Liver (tissue), 9 donors: ENCODE results near the gene ACSBG1. TPM values are rescaled to one million over a fixed set of nuclear protein-coding genes. Genes with fewer than 3 reads are reported as not detected.
A peak's percentile ranks its signal among the peaks of the same experiment; 100 is the strongest.

Experiments
- DNase-seq: peaks from one replicate; pipeline ENCODE4 v3.0.0-alpha.2; 2017; ENCODE audit warnings: low spot score
- H3K27ac ChIP-seq, 2 donors: one replicate each; pipeline ENCODE4 v1.7.0; 2013; ENCODE audit warnings: inconsistent platforms in 2 of 2, low read length in 2 of 2, control low read depth in 1 of 2, low read depth in 1 of 2, mild to moderate bottlenecking in 1 of 2
- H3K27me3 ChIP-seq, 4 donors: one replicate each; pipeline versions ENCODE4 v1.6.1 to v1.7.0; 2013; ENCODE audit warnings: low read length in 3 of 4, inconsistent platforms in 1 of 4, mild to moderate bottlenecking in 1 of 4, moderate library complexity in 1 of 4; ENCODE audit not compliant: control insufficient read depth in 4 of 4, insufficient read depth in 4 of 4
- H3K36me3 ChIP-seq, 4 donors: one replicate each; pipeline versions ENCODE4 v1.6.1 to v1.7.0; 2013; ENCODE audit warnings: low read length in 3 of 4, mild to moderate bottlenecking in 3 of 4, low read depth in 1 of 4, moderate library complexity in 1 of 4; ENCODE audit not compliant: control insufficient read depth in 4 of 4, insufficient read depth in 3 of 4
- H3K4me1 ChIP-seq, 4 donors: one replicate each; pipeline versions ENCODE4 v1.6.1 to v1.7.0; 2013; ENCODE audit warnings: low read length in 3 of 4, mild to moderate bottlenecking in 3 of 4, moderate library complexity in 1 of 4; ENCODE audit not compliant: control insufficient read depth in 4 of 4, insufficient read depth in 4 of 4
- H3K4me3 ChIP-seq, 3 donors: one replicate each; pipeline versions ENCODE4 v1.6.1 to v1.7.0; 2013; ENCODE audit warnings: low read length in 3 of 3, control low read depth in 1 of 3, low read depth in 1 of 3, mild to moderate bottlenecking in 1 of 3
- H3K9ac ChIP-seq, 2 donors: one replicate each; pipeline ENCODE4 v1.7.0; 2013; ENCODE audit warnings: low read length in 2 of 2, mild to moderate bottlenecking in 2 of 2, moderate library complexity in 2 of 2, control low read depth in 1 of 2, low read depth in 1 of 2
- H3K9me3 ChIP-seq, 4 donors: one replicate each; pipeline versions ENCODE4 v1.6.1 to v1.7.0; 2013; ENCODE audit warnings: low read length in 3 of 4; ENCODE audit not compliant: control insufficient read depth in 4 of 4
- EGR1 ChIP-seq, 2 donors: IDR thresholded peaks; 2 replicates each; pipeline ENCODE4 v1.6.1; 2016 to 2018; ENCODE audit warnings: antibody characterized with exemption in 2 of 2, low read depth in 2 of 2
- FOXA1 ChIP-seq: IDR thresholded peaks from 2 replicates; pipeline ENCODE4 v1.6.1; 2016; ENCODE audit warnings: antibody characterized with exemption
- FOXA2 ChIP-seq: IDR thresholded peaks from 2 replicates; pipeline ENCODE4 v1.6.1; 2016; ENCODE audit warnings: antibody characterized with exemption
- GABPA ChIP-seq, 2 donors: IDR thresholded peaks in 1 of 2; conservative IDR thresholded peaks in 1 of 2; 2 replicates each; pipeline ENCODE4 v1.6.1; 2016; ENCODE audit warnings: antibody characterized with exemption in 2 of 2, mild to moderate bottlenecking in 1 of 2, moderate library complexity in 1 of 2
- HNF4A ChIP-seq, 2 donors: conservative IDR thresholded peaks; 2 replicates each; pipeline ENCODE4 v1.6.1; 2016; ENCODE audit warnings: antibody characterized with exemption in 2 of 2, mild to moderate bottlenecking in 2 of 2
- HNF4G ChIP-seq: IDR thresholded peaks from 2 replicates; pipeline ENCODE4 v1.6.1; 2016; ENCODE audit warnings: antibody characterized with exemption
- JUND ChIP-seq, 2 donors: IDR thresholded peaks; 2 replicates each; pipeline ENCODE4 v1.6.1; 2016; ENCODE audit warnings: antibody characterized with exemption in 2 of 2
- NR2F2 ChIP-seq: IDR thresholded peaks from 2 replicates; pipeline ENCODE4 v1.6.1; 2016; ENCODE audit warnings: antibody characterized with exemption
- RAD21 ChIP-seq, 2 donors: IDR thresholded peaks; 2 replicates each; pipeline ENCODE4 v1.6.1; 2016; ENCODE audit warnings: antibody characterized with exemption in 2 of 2, mild to moderate bottlenecking in 2 of 2
- RXRA ChIP-seq, 2 donors: IDR thresholded peaks; 2 replicates each; pipeline ENCODE4 v1.6.1; 2017 to 2018; ENCODE audit warnings: antibody characterized with exemption in 2 of 2, mild to moderate bottlenecking in 1 of 2
- SP1 ChIP-seq: IDR thresholded peaks from 2 replicates; pipeline ENCODE4 v1.6.1; 2018; ENCODE audit warnings: antibody characterized with exemption, mild to moderate bottlenecking
- TAF1 ChIP-seq: conservative IDR thresholded peaks from 2 replicates; pipeline ENCODE4 v1.6.1; 2016; ENCODE audit warnings: antibody characterized with exemption, mild to moderate bottlenecking
- YY1 ChIP-seq: IDR thresholded peaks from 2 replicates; pipeline ENCODE4 v1.6.1; 2016; ENCODE audit warnings: antibody characterized with exemption, mild to moderate bottlenecking
- WGBS: extraction: QIAGEN DNeasy Blood & Tissue Kit; methylation state at CpG from one replicate; pipeline ENCODE4 v1.1.7; 2013; 5-methylcytosine and 5-hydroxymethylcytosine counted together
- polyA plus RNA-seq, 2 donors: library from polyadenylated mRNA; stranded (reverse) in 1 of 2; unstranded in 1 of 2; fragments of 200-250 nt in 1 of 2; fragments of >200 nt in 1 of 2; fragmentation: Nextera tagmentation in 1 of 2; extraction: Ambion mirVana in 1 of 2; gene quantifications; one replicate each; pipeline versions ENCODE4 v1.2.1 to v1.2.3, GENCODE V29; 2013 to 2015
- total RNA-seq, 2 donors: library from RNA; depleted of rRNA; stranded (reverse); fragments of >200 nt; gene quantifications; one replicate each; pipeline ENCODE4 v1.2.3, GENCODE V29; 2014
- TF ChIP-seq, protein P1 (sequence below): IDR thresholded peaks from 2 replicates; pipeline ENCODE4 v1.6.1; 2016; ENCODE audit warnings: antibody characterized with exemption
- TF ChIP-seq, protein P2 (sequence below): IDR thresholded peaks from 2 replicates; pipeline ENCODE4 v1.6.1; 2016; ENCODE audit warnings: antibody characterized with exemption, mild to moderate bottlenecking
- TF ChIP-seq, protein P3 (sequence below): IDR thresholded peaks from 2 replicates; pipeline ENCODE4 v1.6.1; 2016; ENCODE audit warnings: antibody characterized with exemption
- TF ChIP-seq, protein P4 (sequence below): fragments of 150-350 bp; IDR thresholded peaks from 2 replicates; pipeline ENCODE4 v1.5.1; 2017; ENCODE audit warnings: improper control_type of control experiment, low read depth, low read length; ENCODE audit not compliant: missing input control
- TF ChIP-seq, protein P5 (sequence below): IDR thresholded peaks from 2 replicates; pipeline ENCODE4 v1.6.1; 2016; ENCODE audit warnings: antibody characterized with exemption
- donor health status: healthy.
- donor health status: healthy.
- donor health status: healthy.
- donor health status: healthy.
- donor health status: healthy.

The ACSBG1 gene
- total and polyA plus RNA-seq, 4 donors = under 0.01 to 3.8 (median 0.15) TPM

DNA sequence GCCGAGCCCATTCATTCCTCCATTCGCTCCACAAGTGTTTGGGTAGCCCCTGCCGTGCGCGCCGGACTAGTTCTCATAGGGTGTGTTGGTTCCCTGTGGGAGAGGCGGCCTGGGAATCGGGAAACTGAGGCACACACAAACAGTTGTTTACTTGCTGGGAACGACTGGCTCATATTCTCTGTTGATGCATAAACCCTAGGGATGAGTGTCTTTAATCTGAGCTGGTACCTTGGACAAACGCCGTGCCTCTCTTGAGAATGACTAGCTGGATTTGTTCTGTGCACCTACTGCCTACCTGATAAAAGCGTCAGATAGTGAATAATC, 30.7 kb upstream of the ACSBG1 start:
- WGBS = 55% methylated on average over 12 of the region's 12 CpGs
- H3K9me3 ChIP-seq = no peaks in the 10 kb centered on the region
- H3K27me3 ChIP-seq = peaks cover 0 to 3% (median 0%) of the 10 kb centered on the region in 4 donors
- no peak for DNase-seq
- H3K4me3 ChIP-seq = peak overlapping the region; percentile 51 to 59 (median 57)
- H3K4me1 ChIP-seq = peaks cover 0 to 5% (median 1%) of the 10 kb centered on the region in 4 donors
- H3K9ac ChIP-seq = peak overlapping the region in 1 of 2 donors; percentile 42
- TF ChIP-seq TAF1 (no peak), JUND (IDR thresholded peaks at IDR 0.05) (no peak), YY1 (no peak), HNF4G (no peak), SP1 (no peak), NR2F2 (no peak), GABPA (IDR thresholded peaks at IDR 0.05 in 1 of 2, conservative IDR thresholded peaks at IDR 0.05 in 1 of 2) (no peak), FOXA2 (no peak), RAD21 (IDR thresholded peaks at IDR 0.05) (no peak), EGR1 (IDR thresholded peaks at IDR 0.05; ENCODE audit: low read depth in 2 of 2) (no peak), RXRA (IDR thresholded peaks at IDR 0.05) (no peak), FOXA1 (no peak), HNF4A (conservative IDR thresholded peaks at IDR 0.05) (no peak)
- TF ChIP-seq, protein P1, sequence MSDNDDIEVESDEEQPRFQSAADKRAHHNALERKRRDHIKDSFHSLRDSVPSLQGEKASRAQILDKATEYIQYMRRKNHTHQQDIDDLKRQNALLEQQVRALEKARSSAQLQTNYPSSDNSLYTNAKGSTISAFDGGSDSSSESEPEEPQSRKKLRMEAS = no peak
- TF ChIP-seq, protein P2, sequence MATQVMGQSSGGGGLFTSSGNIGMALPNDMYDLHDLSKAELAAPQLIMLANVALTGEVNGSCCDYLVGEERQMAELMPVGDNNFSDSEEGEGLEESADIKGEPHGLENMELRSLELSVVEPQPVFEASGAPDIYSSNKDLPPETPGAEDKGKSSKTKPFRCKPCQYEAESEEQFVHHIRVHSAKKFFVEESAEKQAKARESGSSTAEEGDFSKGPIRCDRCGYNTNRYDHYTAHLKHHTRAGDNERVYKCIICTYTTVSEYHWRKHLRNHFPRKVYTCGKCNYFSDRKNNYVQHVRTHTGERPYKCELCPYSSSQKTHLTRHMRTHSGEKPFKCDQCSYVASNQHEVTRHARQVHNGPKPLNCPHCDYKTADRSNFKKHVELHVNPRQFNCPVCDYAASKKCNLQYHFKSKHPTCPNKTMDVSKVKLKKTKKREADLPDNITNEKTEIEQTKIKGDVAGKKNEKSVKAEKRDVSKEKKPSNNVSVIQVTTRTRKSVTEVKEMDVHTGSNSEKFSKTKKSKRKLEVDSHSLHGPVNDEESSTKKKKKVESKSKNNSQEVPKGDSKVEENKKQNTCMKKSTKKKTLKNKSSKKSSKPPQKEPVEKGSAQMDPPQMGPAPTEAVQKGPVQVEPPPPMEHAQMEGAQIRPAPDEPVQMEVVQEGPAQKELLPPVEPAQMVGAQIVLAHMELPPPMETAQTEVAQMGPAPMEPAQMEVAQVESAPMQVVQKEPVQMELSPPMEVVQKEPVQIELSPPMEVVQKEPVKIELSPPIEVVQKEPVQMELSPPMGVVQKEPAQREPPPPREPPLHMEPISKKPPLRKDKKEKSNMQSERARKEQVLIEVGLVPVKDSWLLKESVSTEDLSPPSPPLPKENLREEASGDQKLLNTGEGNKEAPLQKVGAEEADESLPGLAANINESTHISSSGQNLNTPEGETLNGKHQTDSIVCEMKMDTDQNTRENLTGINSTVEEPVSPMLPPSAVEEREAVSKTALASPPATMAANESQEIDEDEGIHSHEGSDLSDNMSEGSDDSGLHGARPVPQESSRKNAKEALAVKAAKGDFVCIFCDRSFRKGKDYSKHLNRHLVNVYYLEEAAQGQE = no peak
- TF ChIP-seq, protein P3, sequence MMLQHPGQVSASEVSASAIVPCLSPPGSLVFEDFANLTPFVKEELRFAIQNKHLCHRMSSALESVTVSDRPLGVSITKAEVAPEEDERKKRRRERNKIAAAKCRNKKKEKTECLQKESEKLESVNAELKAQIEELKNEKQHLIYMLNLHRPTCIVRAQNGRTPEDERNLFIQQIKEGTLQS = no peak
- TF ChIP-seq, protein P4, sequence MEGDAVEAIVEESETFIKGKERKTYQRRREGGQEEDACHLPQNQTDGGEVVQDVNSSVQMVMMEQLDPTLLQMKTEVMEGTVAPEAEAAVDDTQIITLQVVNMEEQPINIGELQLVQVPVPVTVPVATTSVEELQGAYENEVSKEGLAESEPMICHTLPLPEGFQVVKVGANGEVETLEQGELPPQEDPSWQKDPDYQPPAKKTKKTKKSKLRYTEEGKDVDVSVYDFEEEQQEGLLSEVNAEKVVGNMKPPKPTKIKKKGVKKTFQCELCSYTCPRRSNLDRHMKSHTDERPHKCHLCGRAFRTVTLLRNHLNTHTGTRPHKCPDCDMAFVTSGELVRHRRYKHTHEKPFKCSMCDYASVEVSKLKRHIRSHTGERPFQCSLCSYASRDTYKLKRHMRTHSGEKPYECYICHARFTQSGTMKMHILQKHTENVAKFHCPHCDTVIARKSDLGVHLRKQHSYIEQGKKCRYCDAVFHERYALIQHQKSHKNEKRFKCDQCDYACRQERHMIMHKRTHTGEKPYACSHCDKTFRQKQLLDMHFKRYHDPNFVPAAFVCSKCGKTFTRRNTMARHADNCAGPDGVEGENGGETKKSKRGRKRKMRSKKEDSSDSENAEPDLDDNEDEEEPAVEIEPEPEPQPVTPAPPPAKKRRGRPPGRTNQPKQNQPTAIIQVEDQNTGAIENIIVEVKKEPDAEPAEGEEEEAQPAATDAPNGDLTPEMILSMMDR = no peak
- TF ChIP-seq, protein P5, sequence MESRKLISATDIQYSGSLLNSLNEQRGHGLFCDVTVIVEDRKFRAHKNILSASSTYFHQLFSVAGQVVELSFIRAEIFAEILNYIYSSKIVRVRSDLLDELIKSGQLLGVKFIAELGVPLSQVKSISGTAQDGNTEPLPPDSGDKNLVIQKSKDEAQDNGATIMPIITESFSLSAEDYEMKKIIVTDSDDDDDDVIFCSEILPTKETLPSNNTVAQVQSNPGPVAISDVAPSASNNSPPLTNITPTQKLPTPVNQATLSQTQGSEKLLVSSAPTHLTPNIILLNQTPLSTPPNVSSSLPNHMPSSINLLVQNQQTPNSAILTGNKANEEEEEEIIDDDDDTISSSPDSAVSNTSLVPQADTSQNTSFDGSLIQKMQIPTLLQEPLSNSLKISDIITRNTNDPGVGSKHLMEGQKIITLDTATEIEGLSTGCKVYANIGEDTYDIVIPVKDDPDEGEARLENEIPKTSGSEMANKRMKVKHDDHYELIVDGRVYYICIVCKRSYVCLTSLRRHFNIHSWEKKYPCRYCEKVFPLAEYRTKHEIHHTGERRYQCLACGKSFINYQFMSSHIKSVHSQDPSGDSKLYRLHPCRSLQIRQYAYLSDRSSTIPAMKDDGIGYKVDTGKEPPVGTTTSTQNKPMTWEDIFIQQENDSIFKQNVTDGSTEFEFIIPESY = no peak
- no peak overlapping the region for H3K27ac ChIP-seq
- H3K36me3 ChIP-seq = no peaks in the 10 kb centered on the region
